GM23248 (cell line): ENCODE measurements around the gene CAMK1.

ENCODE experiments used
- EZH2 ChIP-seq: fragments of 200-600 bp; sonication (generic); IDR thresholded peaks from 2 replicates; pipeline ENCODE4 v1.6.1; 2018; ENCODE audit warnings: antibody characterized with exemption, mild to moderate bottlenecking; ENCODE audit not compliant: insufficient read depth, poor library complexity, severe bottlenecking
- EZH2phosphoT487 ChIP-seq: fragments of 200-600 bp; sonication (generic); IDR thresholded peaks from 2 replicates; pipeline ENCODE4 v1.6.1; 2018; ENCODE audit warnings: antibody characterized with exemption, moderate library complexity, mild to moderate bottlenecking, low read depth; ENCODE audit not compliant: insufficient read depth

GRCh38 chr3:9791127-9791526 lies 21.4 kb upstream of the CAMK1 start:
- TF ChIP-seq EZH2phosphoT487, result no peak
- no peak for TF ChIP-seq EZH2
